ENCODE results near the gene CDH26.
"Not testable (repeated sequence)": the region's sequence is repeated elsewhere in the genome, so short reads cannot be mapped to it uniquely, and the experiment has no call there.

Gene CDH26

DNA sequence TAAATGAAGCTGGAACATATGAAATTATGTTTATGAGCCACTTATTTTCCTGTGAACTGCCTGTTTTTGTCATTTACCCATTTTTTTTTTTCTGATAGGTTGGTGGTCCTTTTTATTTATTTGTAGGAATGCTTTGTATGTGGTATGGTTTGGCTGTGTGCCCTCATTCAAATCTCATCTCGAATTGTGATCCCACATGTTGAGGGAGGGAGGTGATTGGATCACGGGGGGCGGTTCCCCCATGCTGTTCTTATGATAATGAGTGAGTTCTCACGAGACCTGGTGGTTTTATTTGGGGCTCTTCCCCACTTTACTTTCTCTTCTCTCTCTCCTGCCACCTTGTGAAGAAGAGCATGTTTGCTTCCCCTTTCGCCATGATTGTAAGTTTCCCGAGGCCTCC, 77.3 kb downstream of the CDH26 start:
- H3K27ac ChIP-seq = no peak overlapping the region
- no peak overlapping the region for H3K4me3 ChIP-seq
- TF ChIP-seq, protein P1, sequence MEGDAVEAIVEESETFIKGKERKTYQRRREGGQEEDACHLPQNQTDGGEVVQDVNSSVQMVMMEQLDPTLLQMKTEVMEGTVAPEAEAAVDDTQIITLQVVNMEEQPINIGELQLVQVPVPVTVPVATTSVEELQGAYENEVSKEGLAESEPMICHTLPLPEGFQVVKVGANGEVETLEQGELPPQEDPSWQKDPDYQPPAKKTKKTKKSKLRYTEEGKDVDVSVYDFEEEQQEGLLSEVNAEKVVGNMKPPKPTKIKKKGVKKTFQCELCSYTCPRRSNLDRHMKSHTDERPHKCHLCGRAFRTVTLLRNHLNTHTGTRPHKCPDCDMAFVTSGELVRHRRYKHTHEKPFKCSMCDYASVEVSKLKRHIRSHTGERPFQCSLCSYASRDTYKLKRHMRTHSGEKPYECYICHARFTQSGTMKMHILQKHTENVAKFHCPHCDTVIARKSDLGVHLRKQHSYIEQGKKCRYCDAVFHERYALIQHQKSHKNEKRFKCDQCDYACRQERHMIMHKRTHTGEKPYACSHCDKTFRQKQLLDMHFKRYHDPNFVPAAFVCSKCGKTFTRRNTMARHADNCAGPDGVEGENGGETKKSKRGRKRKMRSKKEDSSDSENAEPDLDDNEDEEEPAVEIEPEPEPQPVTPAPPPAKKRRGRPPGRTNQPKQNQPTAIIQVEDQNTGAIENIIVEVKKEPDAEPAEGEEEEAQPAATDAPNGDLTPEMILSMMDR (IDR thresholded peaks at IDR 0.05) = no peak
- no peak for DNase-seq (ENCODE audit: low spot score)

GRCh38 chr20:60036346-60036745, 78.1 kb downstream of the CDH26 start:
- no peak for DNase-seq (ENCODE audit: low spot score)
- TF ChIP-seq, protein P1 (IDR thresholded peaks at IDR 0.05) = no peak
- H3K4me3 ChIP-seq = no peak overlapping the region

DNA sequence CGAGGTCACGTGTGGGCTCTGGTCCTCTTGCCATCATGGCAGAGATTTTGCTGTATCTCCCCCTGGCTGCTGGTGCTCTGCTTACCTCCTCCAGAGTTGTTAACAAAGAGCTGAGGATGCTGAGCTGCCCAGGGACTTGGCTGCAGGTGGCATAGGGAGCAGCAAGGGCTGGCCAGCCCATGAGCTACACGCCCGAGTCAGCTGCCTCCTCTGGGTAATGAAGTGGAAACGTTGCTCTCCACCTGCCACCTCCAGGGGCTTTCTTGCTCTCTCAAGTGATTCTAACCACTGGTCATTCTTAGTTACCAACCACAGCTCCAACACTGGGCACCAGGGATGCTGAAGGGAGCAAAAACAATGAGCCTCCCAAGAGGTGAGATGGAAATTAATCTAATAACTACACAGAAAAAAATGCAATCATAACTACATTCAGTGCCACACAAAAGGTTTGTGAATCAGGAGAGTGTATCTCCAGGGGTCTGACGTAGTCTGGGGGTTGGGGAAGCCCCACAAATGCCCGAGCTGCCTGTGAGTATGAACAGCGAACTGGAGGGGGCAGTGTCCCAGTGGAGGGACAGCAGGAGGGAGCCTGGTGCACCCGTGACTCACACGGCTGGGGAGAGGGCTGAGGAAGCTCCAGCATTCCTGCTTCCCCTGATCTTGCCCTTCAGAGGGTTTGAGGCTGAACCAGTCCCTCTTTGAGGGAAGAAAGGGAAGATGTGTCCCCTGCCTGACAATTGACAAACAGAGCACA, 78.7 kb downstream of the CDH26 start:
- Histone ChIP-seq H3K27ac (no peak overlapping the region), H3K4me3 (no peak overlapping the region)
- DNase-seq (ENCODE audit: low spot score) = no peak
- TF ChIP-seq, protein P1 (IDR thresholded peaks at IDR 0.05) = no peak

More at GRCh38 chr20:60036346-60036745, 78.1 kb downstream of the CDH26 start:
- H3K27ac ChIP-seq = no peak overlapping the region

GRCh38 chr20:60038400-60039008, 80.3 kb downstream of the CDH26 start:
- Histone ChIP-seq H3K4me3 (no peak overlapping the region), H3K27ac (no peak overlapping the region)
- TF ChIP-seq, protein P1 (IDR thresholded peaks at IDR 0.05) = no peak
- no peak for DNase-seq (ENCODE audit: low spot score)

GRCh38 chr20:60039526-60039925, 81.3 kb downstream of the CDH26 start:
- H3K27ac ChIP-seq = no peak overlapping the region
- TF ChIP-seq, protein P1 (IDR thresholded peaks at IDR 0.05) = no peak
- DNase-seq (ENCODE audit: low spot score) = no peak

DNA sequence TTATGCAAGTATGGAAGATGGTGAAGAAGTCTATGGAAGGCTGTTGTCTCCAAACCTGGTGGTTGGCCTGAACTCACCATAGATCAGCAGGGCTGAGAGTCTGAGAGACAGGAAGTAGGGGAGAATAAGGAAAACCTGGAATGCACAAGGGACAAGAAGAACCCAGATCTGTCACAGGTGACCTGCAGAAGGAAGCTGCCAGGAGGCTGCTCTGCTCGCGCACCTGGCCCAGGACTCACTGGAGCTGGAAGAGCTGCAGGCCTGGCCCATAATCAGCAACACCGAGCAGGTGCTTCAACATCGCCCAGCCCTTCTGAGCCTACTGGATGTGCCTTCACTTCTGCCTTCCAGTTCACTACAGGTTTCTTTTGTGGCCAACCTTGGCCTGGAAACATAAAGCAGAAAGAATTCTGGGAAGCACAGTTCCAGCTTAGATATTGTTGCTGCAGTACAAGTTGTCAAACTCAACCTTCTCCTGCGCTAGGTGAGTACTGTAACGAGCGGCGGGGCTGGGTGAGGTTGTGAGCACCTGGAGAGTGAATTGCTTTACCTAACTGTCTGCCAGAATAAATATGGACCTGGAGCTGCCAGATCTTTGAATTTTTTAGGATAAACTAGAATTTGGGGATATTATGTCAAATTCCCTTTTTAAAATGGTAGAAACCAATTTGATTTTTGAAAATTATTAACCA, 82.4 kb downstream of the CDH26 start:
- H3K4me3 ChIP-seq = no peak overlapping the region
- TF ChIP-seq, protein P1 (IDR thresholded peaks at IDR 0.05) = no peak
- H3K27ac ChIP-seq = no peak overlapping the region
- no peak for DNase-seq (ENCODE audit: low spot score)

More at GRCh38 chr20:60039526-60039925, 81.3 kb downstream of the CDH26 start:
- no peak overlapping the region for H3K4me3 ChIP-seq

DNA sequence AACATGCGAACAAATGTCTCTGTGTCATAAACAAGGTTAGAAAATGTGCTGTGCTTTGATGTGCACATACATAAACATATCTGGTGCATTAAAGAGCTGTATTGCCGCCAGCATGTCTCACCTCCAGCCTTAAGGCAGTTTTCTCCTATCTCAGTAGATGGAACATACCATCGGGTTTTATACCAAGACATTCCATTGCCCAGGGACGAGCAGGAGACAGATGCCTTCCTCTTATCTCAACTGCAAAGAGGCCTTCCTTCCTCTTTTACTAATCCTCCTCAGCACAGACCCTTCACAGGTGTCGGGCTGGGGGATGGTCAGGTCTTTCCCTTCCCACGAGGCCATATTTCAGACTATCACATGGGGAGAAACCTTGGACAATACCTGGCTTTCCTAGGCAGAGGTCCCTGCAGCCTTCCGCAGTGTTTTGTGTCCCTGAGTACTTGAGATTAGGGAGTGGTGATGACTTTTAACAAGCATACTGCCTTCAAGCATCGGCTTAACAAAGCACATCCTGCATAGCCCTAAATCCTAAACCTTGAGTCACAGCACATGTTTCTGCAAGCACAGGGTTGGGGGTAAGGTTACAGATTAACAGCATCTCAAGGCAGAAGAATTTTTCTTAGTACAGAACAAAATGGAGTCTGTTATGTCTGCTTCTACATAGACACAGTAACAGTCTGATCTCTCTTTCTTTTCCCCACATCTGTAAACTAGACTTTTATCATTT, 83.4 kb downstream of the CDH26 start:
- DNase-seq (ENCODE audit: low spot score); H3K27ac ChIP-seq; H3K4me3 ChIP-seq: not testable (repeated sequence)

All from coronary artery (tissue), 2 donors.